ENCODE measurements around the gene RAB40C. TPM values are rescaled to one million over a fixed set of nuclear protein-coding genes. Genes with fewer than 3 reads are reported as not detected.

The RAB40C gene
- total and polyA plus RNA-seq, 9 of the 15 experiments (the other 6 are each of a cell fraction or from before 2014, with no cell fraction given), result 0.17 to 23.4 (median 8.7) TPM

GRCh38 chr16:642189-643049 lies 52.6 kb downstream of the RAB40C start (continued):
- TF ChIP-seq, protein P1, sequence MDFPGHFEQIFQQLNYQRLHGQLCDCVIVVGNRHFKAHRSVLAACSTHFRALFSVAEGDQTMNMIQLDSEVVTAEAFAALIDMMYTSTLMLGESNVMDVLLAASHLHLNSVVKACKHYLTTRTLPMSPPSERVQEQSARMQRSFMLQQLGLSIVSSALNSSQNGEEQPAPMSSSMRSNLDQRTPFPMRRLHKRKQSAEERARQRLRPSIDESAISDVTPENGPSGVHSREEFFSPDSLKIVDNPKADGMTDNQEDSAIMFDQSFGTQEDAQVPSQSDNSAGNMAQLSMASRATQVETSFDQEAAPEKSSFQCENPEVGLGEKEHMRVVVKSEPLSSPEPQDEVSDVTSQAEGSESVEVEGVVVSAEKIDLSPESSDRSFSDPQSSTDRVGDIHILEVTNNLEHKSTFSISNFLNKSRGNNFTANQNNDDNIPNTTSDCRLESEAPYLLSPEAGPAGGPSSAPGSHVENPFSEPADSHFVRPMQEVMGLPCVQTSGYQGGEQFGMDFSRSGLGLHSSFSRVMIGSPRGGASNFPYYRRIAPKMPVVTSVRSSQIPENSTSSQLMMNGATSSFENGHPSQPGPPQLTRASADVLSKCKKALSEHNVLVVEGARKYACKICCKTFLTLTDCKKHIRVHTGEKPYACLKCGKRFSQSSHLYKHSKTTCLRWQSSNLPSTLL (IDR thresholded peaks at IDR 0.05), result no peak
- no peak for TF ChIP-seq ZNF583 (CRISPR knock-in tag; IDR thresholded peaks at IDR 0.05)
- peak; percentile 55 for TF ChIP-seq RBBP5 (IDR thresholded peaks at IDR 0.05; ENCODE audit: borderline replicate concordance, insufficient read depth, low read length, poor library complexity, severe bottlenecking)
- TF ChIP-seq XRCC5 (IDR thresholded peaks at IDR 0.05; ENCODE audit: low read depth, low read length), result no peak
- no peak for TF ChIP-seq SUPT5H (IDR thresholded peaks at IDR 0.05)
- TF ChIP-seq, protein P2, sequence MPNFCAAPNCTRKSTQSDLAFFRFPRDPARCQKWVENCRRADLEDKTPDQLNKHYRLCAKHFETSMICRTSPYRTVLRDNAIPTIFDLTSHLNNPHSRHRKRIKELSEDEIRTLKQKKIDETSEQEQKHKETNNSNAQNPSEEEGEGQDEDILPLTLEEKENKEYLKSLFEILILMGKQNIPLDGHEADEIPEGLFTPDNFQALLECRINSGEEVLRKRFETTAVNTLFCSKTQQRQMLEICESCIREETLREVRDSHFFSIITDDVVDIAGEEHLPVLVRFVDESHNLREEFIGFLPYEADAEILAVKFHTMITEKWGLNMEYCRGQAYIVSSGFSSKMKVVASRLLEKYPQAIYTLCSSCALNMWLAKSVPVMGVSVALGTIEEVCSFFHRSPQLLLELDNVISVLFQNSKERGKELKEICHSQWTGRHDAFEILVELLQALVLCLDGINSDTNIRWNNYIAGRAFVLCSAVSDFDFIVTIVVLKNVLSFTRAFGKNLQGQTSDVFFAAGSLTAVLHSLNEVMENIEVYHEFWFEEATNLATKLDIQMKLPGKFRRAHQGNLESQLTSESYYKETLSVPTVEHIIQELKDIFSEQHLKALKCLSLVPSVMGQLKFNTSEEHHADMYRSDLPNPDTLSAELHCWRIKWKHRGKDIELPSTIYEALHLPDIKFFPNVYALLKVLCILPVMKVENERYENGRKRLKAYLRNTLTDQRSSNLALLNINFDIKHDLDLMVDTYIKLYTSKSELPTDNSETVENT (CRISPR knock-in tag; IDR thresholded peaks at IDR 0.05), result no peak
- TF ChIP-seq CHD1 (IDR thresholded peaks at IDR 0.05; ENCODE audit: low read length), result peak; percentile 72
- no peak for TF ChIP-seq HDGF (IDR thresholded peaks at IDR 0.05)
- no peak for TF ChIP-seq LEF1 (IDR thresholded peaks at IDR 0.05)
- no peak for TF ChIP-seq FOXO4 (CRISPR knock-in tag; IDR thresholded peaks at IDR 0.05)
- TF ChIP-seq NFE2 (IDR thresholded peaks at IDR 0.05; ENCODE audit: low read depth), result no peak
- peak; percentile 28; the same call in 1 of the 2 replicates for TF ChIP-seq KAT7 (CRISPR knock-in tag; IDR thresholded peaks at IDR 0.05; ENCODE audit: borderline replicate concordance)
- TF ChIP-seq ZNF740 (CRISPR knock-in tag; IDR thresholded peaks at IDR 0.05), result peak; percentile 83
- peak in 1 of 2 experiments; percentile 70; a peak in 2 of 4 replicates for TF ChIP-seq ZNF740 (tag; IDR thresholded peaks at IDR 0.05)
- no peak for TF ChIP-seq E2F8 (IDR thresholded peaks at IDR 0.05; ENCODE audit: low read depth, partially characterized antibody)
- no peak for TF ChIP-seq FOXA3 (CRISPR knock-in tag; conservative IDR thresholded peaks at IDR 0.05 in 1 of 2, IDR thresholded peaks at IDR 0.05 in 1 of 2)
- TF ChIP-seq TBP (optimal IDR thresholded peaks at IDR 0.05; ENCODE audit: low read depth, low read length), result no peak
- TF ChIP-seq SMARCA5 (IDR thresholded peaks at IDR 0.05), result no peak
- no peak for TF ChIP-seq ZNF165 (CRISPR knock-in tag; IDR thresholded peaks at IDR 0.05; ENCODE audit: borderline replicate concordance)
